A549 (cell line): ENCODE results near the gene PRDM2.

ENCODE experiments used
- CTCF ChIP-seq: fragments of >200 bp; sonication (Bioruptor Twin); formaldehyde crosslinking; IDR thresholded peaks from 3 replicates; pipeline ENCODE4 v1.5.1; 2016
- EP300 ChIP-seq, 2 experiments: fragments of >200 bp; sonication (Bioruptor Twin); formaldehyde crosslinking; IDR thresholded peaks; 2 replicates in 1 of 2; 3 replicates in 1 of 2; pipeline ENCODE4 v1.6.1; 2016 to 2017
- ESRRA ChIP-seq: fragments of 150-350 bp; IDR thresholded peaks from 2 replicates; pipeline ENCODE4 v1.6.1; 2014; ENCODE audit warnings: mild to moderate bottlenecking, low read length, borderline replicate concordance
- GATA3 ChIP-seq: IDR thresholded peaks from 2 replicates; pipeline ENCODE4 v1.6.1; 2012; ENCODE audit warnings: borderline replicate concordance
- JUN ChIP-seq, 2 experiments: fragments of >200 bp; sonication (Bioruptor Twin); formaldehyde crosslinking; IDR thresholded peaks; 2 replicates in 1 of 2; 3 replicates in 1 of 2; pipeline ENCODE4 v1.6.1; 2016 to 2017
- PBX3 ChIP-seq: IDR thresholded peaks from 2 replicates; pipeline ENCODE4 v1.6.1; 2012
- REST ChIP-seq: fragments of 200-600 bp; sonication (generic); IDR thresholded peaks from 2 replicates; pipeline ENCODE4 v1.6.1; 2016; ENCODE audit warnings: antibody characterized with exemption, mild to moderate bottlenecking, moderate library complexity
- USF2 ChIP-seq: fragments of 450-650 bp; IDR thresholded peaks from 2 replicates; pipeline ENCODE4 v1.6.1; 2014; ENCODE audit warnings: antibody characterized with exemption
- ZFP36 ChIP-seq: fragments of 450-650 bp; IDR thresholded peaks from 2 replicates; pipeline ENCODE4 v1.6.1; 2014; ENCODE audit warnings: borderline replicate concordance; ENCODE audit not compliant: partially characterized antibody

- no peak for TF ChIP-seq REST
- no peak for TF ChIP-seq CTCF
- no peak for TF ChIP-seq JUN (IDR thresholded peaks at IDR 0.05)
- TF ChIP-seq USF2, result no peak
- no peak for TF ChIP-seq GATA3
- no peak for TF ChIP-seq ZFP36
- TF ChIP-seq EP300 (IDR thresholded peaks at IDR 0.05), result no peak
- no peak for TF ChIP-seq PBX3
- no peak for TF ChIP-seq ESRRA
Measured at GRCh38 chr1:13760921-13761320, 60.9 kb downstream of the PRDM2 start.
